NCI-H1092 (cell line): ENCODE data around the gene KRTAP15-1.
A peak's percentile ranks its signal among the peaks of the same experiment; 100 is the strongest.

Experiments
- DNase-seq: peaks from one replicate; lab custom pipeline; 2025; lab: John Stamatoyannopoulos, UW

Gene KRTAP15-1

DNA sequence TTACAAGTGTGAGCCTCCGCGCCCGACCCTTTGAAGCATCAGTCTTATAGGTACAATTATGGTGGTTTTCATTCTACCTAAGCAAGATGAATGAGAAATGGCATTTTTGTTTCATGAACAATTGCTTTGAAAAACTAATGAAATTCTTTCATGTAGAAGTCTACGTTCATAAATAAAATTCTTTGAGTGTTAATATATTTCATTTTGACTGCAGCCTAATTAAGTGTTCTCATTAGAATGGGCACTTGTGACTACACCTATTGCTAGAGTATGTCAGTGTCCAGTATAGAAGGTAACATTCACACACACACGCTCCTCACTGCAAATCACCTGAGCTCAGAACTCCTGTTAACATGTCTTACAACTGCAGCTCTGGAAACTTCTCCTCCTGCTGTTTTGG, at the start of gene KRTAP15-1:
TSS of gene KRTAP15-1 (plus strand) at position 301 of the 400 bp plus-strand sequence. CDS start at position 354, 53 bp downstream.
- DNase-seq = no peak

- no peak for DNase-seq
Measured at GRCh38 chr21:30391492-30392025, 48.5 kb upstream of the KRTAP15-1 start.

- DNase-seq = no peak
Measured at GRCh38 chr21:30395731-30396130, 44.3 kb upstream of the KRTAP15-1 start, which contains the start of gene KRTAP13-1. Gene KRTAP13-1 (plus strand): TSS chr21:30396031. CDS start chr21:30396087, 56 bp downstream.

- DNase-seq = peak; percentile 81
Measured at GRCh38 chr21:30408782-30409494, 31.1 kb upstream of the KRTAP15-1 start.

GRCh38 chr21:30415993-30416392, 24.1 kb upstream of the KRTAP15-1 start:
- DNase-seq = no peak

GRCh38 chr21:30425826-30426225, 14.2 kb upstream of the KRTAP15-1 start, which contains the start of gene KRTAP13-3:
Gene KRTAP13-3 (minus strand): TSS chr21:30425926. CDS start chr21:30425912, 14 bp downstream.
- no peak for DNase-seq

DNA sequence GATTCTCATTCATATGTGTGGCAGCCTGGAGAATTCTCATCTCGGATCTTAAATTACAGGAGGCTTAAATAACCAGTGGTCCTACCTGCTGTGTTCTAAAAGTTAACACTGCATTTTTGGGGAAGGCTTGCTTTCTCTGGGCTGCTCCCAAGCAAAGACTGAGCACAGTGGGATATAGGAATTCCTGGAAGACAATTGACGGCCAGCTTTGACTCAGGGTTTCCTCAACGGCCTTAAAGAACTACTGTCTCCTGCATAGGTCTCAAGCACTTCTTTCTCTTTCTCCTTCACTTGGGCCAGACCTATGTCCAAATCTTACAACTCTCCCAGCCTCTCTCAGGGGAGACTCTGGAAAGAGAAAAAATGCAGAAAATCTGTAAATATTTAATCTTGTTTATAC, 13.3 kb upstream of the KRTAP15-1 start:
- no peak for DNase-seq

DNA sequence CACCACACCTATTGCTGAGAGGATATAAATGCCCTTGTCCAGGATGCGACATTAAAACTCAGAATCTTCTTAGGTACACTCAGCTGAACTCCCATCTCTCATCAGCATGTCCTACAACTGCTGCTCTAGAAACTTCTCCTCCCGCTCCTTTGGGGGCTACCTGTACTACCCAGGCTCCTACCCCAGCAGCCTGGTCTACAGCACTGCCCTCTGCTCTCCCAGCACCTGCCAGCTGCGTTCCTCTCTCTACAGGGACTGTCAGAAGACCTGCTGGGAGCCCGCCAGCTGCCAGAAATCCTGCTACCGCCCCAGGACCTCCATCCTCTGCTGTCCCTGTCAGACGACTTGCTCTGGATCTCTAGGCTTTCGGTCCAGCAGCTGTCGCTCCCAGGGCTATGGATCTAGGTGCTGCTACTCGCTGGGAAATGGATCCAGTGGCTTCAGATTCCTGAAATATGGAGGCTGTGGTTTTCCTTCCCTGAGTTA, 9.9 kb upstream of the KRTAP15-1 start, which contains the start of gene KRTAP13-4:
TSS of gene KRTAP13-4 (plus strand) at position 51 of the 486 bp plus-strand sequence. CDS start at position 107, 56 bp downstream.
- DNase-seq = no peak

DNA sequence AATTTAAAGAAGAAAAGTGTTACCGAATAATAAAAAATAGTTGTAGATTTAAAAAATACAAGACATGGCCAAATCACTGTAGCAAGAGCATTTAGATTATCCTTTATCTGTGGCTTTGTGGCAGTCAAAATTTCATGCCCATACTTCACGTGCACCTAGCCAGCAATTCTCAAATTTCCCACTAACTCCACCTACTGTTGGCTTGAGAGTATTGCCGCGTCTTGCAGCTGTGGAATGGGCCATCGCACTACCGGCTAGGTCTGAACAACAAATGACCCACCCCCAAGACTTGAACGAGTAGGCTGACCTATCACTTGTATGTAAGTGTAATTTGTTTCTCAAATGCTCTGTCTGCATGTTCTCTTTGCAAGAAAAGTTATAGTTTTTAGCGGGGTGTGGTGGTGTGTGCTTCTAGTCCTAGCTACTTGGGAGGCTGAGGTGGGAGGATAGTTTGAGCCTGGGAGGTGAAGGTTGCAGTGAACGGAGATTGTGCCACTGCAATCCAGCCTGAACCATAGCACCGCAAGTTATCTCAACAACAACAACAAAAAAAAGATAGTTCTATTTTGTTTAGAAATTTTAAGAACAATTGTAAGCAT, 5.9 kb upstream of the KRTAP15-1 start:
- peak; percentile 21 for DNase-seq

DNA sequence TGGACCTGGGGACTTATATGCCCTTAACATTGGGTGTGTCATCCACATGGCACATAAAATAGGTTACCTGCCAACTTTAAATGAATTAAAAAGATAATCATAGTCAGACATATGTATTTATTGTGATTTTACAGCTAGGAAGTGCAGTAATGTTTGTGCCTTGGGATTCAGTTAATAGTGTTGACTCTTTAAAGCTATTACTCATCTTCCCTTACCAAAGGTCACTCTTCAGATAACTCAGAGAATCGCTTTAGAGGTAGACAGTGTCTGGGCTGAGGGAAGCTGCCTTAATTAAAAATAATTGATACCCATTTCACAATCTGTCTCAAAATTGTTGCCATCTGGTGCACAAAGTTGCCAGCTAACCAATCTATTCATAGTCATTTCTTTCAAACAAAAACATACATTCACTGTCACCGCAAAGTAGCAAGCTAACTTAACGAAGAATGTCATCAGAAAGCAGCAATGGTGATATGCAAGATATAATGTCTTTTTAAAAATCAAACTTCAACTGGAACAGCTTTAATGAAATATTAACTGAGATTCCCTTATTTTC, 3.0 kb upstream of the KRTAP15-1 start:
- DNase-seq = no peak

GRCh38 chr21:30443226-30443625, 3.2 kb downstream of the KRTAP15-1 start:
- DNase-seq = no peak

GRCh38 chr21:30444204-30444603, 4.1 kb downstream of the KRTAP15-1 start:
- no peak for DNase-seq

DNA sequence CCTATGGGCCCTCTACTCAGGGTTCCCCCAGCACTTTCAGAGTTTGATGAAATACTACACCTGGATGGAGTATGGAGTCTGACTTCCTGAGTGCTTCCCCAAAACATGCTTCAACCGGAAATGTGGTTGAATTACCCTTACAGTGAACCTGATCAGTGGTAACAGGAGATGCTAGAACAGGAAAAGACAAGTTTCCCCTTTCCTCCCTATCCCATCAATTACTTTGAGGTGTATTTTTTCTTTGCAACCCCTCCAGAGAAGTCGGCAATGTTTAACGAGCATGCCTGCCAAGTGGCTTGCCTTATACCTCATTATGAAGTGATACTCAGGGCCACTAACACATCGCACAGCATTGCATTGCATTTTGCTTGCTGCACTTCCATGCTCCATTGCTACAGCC, 7.0 kb downstream of the KRTAP15-1 start:
- no peak for DNase-seq

- DNase-seq = no peak
Measured at GRCh38 chr21:30448514-30448913, 8.4 kb downstream of the KRTAP15-1 start.

DNA sequence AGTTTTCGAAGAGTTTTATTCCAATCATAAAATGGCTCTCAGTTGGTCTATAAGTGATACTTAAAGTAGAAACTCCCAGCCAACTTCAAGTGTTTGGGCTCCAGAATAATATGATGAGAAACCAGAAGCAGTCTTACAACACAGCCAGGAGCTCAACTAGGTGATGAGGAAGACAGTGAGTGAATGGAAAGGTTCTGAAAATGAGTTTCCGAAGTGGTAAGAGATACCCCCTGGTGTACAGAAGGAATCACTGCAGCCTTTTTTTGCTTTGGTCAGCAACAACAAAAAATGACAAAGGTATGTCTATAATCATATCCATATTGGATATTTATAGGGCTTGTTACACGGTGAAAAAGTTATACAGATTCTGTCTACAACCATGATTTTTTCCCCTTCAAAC, 23.6 kb downstream of the KRTAP15-1 start:
- DNase-seq = no peak

GRCh38 chr21:30468900-30469714, 29.0 kb downstream of the KRTAP15-1 start:
- DNase-seq = no peak

DNA sequence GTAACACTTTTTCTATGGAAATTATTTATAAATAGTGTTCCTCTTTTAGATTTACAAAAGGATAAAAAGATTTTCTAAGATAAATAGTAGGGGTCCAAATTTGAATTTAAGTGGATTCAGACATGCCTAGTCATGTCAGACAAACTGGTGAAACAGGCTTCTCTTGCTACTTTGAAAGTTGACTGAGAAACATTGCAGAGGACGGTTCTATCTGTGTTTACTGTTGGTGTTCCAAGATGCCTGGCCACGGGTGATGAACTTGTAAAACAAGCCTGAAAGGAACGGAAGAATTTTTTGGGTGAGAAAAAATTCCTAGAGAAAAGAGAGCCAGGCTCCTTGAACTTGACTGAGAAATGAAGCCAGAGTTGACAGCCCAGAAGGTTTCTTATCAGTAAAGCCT, 37.9 kb downstream of the KRTAP15-1 start:
- no peak for DNase-seq

DNA sequence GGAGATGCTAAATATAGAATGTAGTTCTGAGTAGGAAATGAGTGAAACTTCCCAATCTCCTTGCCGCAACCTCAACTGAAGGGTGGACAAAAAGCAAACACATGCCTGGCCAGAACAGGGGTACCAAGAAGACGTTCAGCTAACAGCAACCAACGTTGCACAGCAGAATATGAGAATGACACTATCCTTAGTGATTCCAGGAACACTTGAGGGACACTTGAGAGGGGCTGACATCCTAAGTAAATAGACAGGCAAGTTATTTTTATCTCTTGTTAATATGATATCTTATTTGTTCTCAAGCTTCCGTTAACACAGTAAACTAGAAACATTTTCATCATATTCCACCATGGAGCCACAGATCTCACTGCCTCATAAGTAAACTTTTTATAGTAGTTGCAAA, 39.2 kb downstream of the KRTAP15-1 start:
- DNase-seq = no peak

- no peak for DNase-seq
Measured at GRCh38 chr21:30480145-30480544, 40.1 kb downstream of the KRTAP15-1 start, which contains the start of gene KRTAP19-1. Gene KRTAP19-1 (minus strand): TSS chr21:30480367. CDS start chr21:30480317, 50 bp downstream.

DNA sequence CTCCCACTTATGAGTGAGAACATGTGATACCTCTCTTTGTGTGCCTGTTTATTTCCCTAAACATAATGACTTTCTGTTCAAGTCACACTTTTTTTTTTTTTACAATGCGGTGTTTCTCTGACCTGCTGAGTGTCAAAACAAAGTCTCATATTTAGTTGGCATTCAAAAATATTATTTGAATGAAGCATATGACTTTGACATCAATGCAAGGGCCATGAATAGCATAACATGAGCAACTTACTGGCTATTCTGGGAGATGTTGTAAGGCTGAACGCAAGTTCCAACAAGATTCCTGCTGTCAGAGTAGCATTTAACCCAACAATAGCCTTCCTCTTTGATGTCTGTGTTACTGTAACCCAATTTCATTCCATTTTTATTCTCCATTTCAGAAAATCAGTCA, 42.1 kb downstream of the KRTAP15-1 start:
- DNase-seq = no peak

DNA sequence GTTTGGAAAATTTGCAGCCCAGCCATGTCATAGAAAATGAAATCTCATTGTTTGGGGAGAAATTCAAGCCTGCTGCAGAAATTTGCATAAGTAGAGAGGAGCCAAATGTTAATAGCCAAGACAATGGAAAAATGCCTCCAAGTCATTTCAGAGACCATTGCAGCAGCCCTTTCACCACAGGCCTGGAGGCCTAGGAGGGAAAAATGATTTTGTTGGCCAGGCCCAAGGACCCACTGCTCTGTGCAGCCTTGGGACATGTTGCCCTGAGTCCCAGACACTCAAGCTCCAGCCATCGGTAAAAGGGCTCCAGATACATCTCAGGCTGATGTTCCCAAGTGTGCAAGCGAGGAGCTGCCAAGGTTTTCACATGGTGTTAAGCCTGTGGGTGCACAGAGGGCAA, 46.1 kb downstream of the KRTAP15-1 start:
- DNase-seq = no peak

DNA sequence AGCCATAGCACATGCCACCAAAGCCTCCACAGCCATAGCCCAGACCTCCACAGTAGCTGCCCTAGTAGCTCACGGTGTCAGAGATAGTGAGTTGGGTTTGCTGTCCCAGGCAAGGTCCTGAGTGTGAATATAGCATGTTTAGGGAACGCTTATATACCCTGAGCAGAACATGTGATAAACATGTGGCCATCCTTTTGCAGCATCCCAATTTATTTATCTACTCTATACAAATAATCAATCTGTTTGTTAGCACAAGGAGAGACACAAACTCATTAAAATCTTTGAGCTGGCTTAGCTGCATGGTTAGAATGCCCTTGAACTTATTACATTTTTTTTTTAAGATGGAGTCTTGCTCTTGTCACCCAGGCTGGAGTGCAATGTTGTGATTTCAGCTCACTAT, 47.3 kb downstream of the KRTAP15-1 start, which contains the start of gene KRTAP19-2:
TSS of gene KRTAP19-2 (minus strand) at position 101 of the 400 bp plus-strand sequence. CDS start at position 13, 88 bp downstream.
- no peak for DNase-seq
